GM18907 (cell line): ENCODE data around the gene SRRT.

Source experiments
- ATAC-seq: cut with Tn5 transposase; IDR thresholded peaks from one replicate; pipeline ENCODE4 v1.9.1; 2021; ENCODE audit warnings: mild to moderate bottlenecking, moderate library complexity; ENCODE audit not compliant: unreplicated experiment

The SRRT gene, protein sequence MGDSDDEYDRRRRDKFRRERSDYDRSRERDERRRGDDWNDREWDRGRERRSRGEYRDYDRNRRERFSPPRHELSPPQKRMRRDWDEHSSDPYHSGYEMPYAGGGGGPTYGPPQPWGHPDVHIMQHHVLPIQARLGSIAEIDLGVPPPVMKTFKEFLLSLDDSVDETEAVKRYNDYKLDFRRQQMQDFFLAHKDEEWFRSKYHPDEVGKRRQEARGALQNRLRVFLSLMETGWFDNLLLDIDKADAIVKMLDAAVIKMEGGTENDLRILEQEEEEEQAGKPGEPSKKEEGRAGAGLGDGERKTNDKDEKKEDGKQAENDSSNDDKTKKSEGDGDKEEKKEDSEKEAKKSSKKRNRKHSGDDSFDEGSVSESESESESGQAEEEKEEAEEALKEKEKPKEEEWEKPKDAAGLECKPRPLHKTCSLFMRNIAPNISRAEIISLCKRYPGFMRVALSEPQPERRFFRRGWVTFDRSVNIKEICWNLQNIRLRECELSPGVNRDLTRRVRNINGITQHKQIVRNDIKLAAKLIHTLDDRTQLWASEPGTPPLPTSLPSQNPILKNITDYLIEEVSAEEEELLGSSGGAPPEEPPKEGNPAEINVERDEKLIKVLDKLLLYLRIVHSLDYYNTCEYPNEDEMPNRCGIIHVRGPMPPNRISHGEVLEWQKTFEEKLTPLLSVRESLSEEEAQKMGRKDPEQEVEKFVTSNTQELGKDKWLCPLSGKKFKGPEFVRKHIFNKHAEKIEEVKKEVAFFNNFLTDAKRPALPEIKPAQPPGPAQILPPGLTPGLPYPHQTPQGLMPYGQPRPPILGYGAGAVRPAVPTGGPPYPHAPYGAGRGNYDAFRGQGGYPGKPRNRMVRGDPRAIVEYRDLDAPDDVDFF

DNA sequence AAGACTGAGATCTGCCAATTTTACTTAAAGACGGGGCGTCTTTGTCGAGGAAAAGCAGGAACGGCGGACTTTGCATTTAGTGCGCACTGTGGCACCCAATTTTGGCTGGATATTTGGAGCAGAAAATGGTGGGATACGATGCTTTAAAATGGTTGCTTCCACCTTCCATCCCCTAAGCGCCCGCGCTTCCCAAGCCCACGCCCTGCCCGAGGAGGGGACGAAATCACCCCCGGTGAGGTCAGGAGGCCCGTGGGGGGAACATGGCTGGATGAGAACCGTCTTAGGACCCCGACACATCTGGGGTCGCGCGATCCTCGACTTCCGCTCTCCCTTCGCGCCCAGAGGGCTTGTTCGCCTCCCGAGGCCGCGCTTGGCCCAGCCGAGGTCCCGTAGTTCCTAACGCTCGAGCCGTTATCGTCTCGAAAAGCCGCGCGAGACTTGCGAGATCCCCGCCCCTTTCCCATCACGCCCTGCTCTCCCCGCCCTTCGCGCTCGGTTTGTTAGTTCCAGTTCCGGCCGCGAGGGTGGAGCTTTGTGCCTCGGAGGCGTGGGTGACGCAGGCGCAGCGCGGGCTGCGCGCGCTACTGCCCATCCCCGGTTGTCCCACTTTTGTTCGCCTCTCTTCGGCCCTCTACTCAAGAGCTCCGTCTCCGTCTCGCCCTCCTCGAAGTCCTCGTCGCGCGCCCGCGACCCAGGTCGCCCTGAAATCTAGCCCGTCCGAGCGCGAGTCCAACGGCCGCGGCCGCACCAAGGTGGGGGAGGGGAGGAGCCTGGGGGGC, at the start of gene SRRT:
Gene SRRT, plus strand, starts transcription at position 527 of the 779 bp plus-strand sequence. CDS start 488 bp downstream, outside the sequence.
- peak; percentile 88 for ATAC-seq

GRCh38 chr7:100825215-100825671, 49.7 kb upstream of the SRRT start:
- no peak for ATAC-seq

DNA sequence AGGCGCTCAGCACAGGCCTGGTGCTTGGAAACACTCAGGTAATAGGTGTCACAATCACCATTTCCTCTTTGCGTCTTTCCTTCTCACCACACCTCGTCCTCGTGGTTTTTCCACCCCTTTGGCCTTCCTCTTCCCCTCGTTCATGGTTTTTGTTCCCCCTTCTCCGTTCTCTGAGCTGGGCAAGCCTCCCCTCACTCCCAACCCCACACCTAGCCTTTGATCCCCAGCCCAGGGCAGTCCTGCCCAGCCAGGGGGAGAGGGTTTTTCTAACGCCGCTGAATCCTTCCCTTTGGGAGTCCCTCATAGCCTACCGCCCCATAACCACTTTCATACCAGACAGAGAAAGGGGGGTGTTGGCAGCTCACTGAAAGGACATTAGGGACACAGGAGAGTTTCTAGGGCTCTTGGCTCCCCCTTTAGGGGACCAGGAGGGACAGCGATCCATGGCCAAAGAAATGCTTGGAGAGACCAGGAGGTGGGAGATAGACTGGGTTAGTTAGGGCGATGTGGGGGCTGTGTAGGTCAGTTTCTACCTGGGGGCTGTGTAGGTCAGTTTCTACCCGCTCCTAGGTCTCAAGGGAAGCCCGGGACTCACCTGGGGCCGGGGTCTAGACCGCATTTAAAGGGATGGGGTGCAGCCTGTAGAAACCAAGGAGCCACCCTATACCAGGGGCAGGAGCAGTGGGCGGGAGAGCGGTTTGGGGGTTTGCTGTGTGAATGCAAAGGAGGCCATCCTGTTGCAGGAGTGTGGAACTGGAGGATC, 49.0 kb upstream of the SRRT start:
- no peak for ATAC-seq

- ATAC-seq: no peak
Measured at GRCh38 chr7:100826514-100827329, 48.2 kb upstream of the SRRT start.

GRCh38 chr7:100827330-100828226, 47.3 kb upstream of the SRRT start, which contains the start of gene EPHB4:
Gene EPHB4, minus strand, starts transcription at chr7:100827523. Its CDS starts 493 bp downstream, at chr7:100827030.
- no peak for ATAC-seq

DNA sequence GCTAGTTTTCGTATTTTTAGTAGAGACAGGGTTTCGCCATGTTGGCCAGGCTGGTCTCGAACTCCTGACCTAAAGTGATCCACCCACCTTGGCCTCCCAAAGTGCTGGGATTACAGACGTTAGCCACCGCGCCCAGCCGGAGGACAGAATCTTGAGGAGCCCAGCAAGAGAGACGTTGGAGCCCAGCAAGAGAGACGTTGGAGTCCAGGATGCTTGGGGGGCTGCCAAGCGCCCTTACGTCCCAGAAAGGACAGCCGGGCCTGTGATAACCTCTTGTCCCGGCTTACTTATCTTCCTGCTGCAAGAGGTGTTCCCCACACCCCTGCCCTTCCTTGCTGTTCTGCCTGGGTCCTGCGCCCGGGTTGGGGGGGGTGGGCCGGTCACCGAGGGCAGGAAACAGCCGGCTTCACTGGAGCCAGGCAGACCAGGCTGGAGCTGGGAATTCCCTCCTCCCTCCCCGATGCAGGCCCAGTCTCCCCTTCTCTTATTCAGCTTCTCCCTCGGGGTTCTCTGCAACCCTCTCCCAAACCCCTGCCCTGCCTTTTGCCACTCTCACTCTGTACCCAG, 45.7 kb upstream of the SRRT start:
- ATAC-seq: no peak

DNA sequence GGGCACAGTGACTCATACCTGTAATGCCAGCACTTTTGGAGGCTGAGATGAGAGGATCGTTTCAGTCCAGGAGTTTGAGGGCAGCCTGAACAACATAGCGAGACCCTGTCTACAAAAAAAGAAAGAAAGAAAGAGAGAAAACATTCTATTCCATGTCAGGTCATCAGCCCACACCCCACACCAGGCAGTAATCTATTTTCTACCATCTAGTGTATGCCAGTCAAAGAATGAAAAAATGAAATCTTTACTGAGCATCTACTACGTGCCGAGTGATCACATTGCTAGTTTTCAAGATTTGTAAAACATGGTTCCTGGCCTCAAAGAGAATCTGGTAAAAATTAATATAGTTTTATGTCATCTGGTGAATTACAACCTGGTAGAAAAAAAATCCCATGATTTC, 44.5 kb upstream of the SRRT start:
- ATAC-seq: no peak

DNA sequence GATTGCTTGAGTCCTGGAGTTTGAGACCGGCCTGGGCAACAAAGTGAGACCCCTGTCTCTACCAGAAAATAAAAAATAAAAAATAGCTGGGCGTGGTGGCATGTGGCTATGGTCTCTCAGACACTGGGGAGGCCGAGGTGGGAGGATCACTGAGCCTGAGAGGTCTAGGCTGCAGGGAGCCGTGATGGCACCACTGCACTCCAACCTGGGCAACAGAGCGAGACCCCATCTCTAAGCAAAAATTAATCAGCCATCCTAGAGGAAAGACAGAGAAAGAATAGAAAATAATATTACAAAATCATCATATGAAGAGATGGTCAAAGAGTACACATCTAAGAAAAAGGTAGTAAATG, 42.6 kb upstream of the SRRT start:
- no peak for ATAC-seq

- ATAC-seq: no peak
Measured at GRCh38 chr7:100835903-100836811, 38.7 kb upstream of the SRRT start.

GRCh38 chr7:100836812-100837098, 38.1 kb upstream of the SRRT start:
- ATAC-seq: no peak

- ATAC-seq: peak; percentile 77
Measured at GRCh38 chr7:100837099-100837836, 37.6 kb upstream of the SRRT start.

DNA sequence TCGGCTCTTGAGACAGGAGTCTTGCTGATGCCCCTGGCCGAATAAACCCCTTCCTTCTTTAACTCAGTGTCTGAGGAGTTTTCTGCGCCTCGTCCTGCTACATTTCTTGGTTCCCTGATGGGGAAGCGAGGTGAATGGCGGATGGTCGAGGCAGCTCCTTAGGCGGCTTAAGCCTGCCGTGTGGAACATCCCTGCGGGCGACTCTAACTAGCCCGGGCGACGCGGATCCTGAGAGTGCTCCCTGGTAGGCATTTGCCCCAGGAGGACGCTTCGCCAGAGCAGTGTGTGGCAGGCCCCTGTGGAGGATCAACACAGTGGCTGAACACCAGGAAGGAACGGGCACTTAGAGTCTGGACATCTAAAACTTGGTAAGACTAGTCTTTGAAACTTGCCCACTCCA, 35.5 kb upstream of the SRRT start:
- ATAC-seq: no peak

- ATAC-seq: no peak
Measured at GRCh38 chr7:100840470-100841100, 34.3 kb upstream of the SRRT start.

GRCh38 chr7:100847360-100847759, 27.5 kb upstream of the SRRT start:
- no peak for ATAC-seq

DNA sequence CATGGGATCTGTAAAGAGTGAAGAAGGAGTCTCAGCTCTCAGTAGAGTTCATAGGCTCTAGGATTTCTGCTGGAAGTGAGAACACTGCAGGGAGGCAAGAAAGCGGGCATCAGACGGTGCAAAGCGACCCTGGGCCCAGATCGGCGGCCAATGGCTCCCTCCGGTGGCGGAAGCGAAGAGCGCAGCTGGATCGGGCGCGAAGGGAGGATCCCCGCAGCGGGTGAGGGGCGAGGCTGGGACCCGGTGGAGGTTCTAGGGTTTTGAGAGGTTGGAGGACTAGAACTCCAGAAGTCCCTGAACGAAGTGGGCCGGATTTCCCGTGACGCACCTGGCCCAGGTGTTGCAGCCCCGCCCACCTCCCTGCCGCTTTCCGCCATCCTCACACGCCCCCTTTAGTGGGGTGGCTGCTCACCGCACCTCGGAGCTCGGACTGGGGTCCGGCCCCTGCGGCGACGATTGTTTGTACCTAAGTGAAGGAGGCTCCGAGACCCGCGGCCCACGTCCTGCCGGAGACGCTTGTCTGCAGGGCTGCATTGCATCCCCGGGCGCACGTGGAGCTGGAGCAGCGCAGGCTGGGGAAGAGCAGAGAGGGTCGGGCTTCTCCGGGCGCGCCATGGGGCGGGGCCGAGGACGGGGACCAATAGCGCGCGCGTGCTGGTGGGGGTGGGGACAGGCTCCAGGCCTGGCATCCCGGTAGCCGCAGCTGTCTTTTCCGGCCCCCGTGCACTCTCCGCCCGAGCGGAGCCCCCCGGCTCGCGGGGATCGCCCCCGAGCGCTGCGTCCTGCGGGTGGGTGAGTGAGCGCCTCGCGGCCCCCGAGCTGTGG, 22.6 kb upstream of the SRRT start, which contains the start of gene SLC12A9:
Gene SLC12A9, plus strand, starts transcription at position 666 of the 825 bp plus-strand sequence. CDS start 1,485 bp downstream, outside the sequence.
- peak; percentile 83 for ATAC-seq
